HG03457 (cell line): Measurements from ENCODE around the gene CDYL2.
"Not testable (repeated sequence)": the region's sequence is repeated elsewhere in the genome, so short reads cannot be mapped to it uniquely, and the experiment has no call there.

Experiments
- ATAC-seq: cut with Tn5 transposase; IDR thresholded peaks from one replicate; pipeline ENCODE4 v1.9.1; 2021; ENCODE audit warnings: moderate number of reproducible peaks; ENCODE audit not compliant: unreplicated experiment

Gene CDYL2

GRCh38 chr16:80812593-80812992 lies 8.2 kb upstream of the CDYL2 start:
- ATAC-seq, result no peak

- ATAC-seq, result no peak
These were observed 5.0 kb upstream of the CDYL2 start for GRCh38 chr16:80809366-80809765.

- ATAC-seq, result no peak
These were observed 3.5 kb upstream of the CDYL2 start for GRCh38 chr16:80807906-80808305.

GRCh38 chr16:80806927-80807340 lies 2.5 kb upstream of the CDYL2 start:
- ATAC-seq, result no peak

GRCh38 chr16:80806289-80806688 lies 1.9 kb upstream of the CDYL2 start:
- ATAC-seq, result no peak

- peak; percentile 20 for ATAC-seq
These were observed 307 bp downstream of the CDYL2 start for GRCh38 chr16:80804056-80804525.

- ATAC-seq, result no peak
These were observed 901 bp downstream of the CDYL2 start for GRCh38 chr16:80803339-80804055.

GRCh38 chr16:80802902-80803301 lies 1.5 kb downstream of the CDYL2 start:
- ATAC-seq, result no peak

GRCh38 chr16:80802138-80802537 lies 2.3 kb downstream of the CDYL2 start:
- no peak for ATAC-seq

- ATAC-seq, result no peak
These were observed 10.3 kb downstream of the CDYL2 start for GRCh38 chr16:80794071-80794470.

- ATAC-seq, result no peak
These were observed 12.4 kb downstream of the CDYL2 start for GRCh38 chr16:80792031-80792430.

- no peak for ATAC-seq
These were observed 13.0 kb downstream of the CDYL2 start for GRCh38 chr16:80791411-80791810.

GRCh38 chr16:80790751-80791150 lies 13.6 kb downstream of the CDYL2 start:
- no peak for ATAC-seq

- no peak for ATAC-seq
These were observed 16.4 kb downstream of the CDYL2 start for GRCh38 chr16:80788027-80788426.

- not testable (repeated sequence) for ATAC-seq
These were observed 17.8 kb downstream of the CDYL2 start for GRCh38 chr16:80786561-80786960.

- ATAC-seq, result no peak
These were observed 19.4 kb downstream of the CDYL2 start for GRCh38 chr16:80784951-80785350.

- ATAC-seq, result no peak
These were observed 25.7 kb downstream of the CDYL2 start for GRCh38 chr16:80778703-80779102.

- ATAC-seq, result no peak
These were observed 27.5 kb downstream of the CDYL2 start for GRCh38 chr16:80776856-80777255.

- no peak for ATAC-seq
These were observed 28.9 kb downstream of the CDYL2 start for GRCh38 chr16:80775450-80775849.

- ATAC-seq, result no peak
These were observed 37.6 kb downstream of the CDYL2 start for GRCh38 chr16:80766798-80767197.

GRCh38 chr16:80759419-80760162 lies 44.8 kb downstream of the CDYL2 start:
- ATAC-seq, result peak; percentile 74

GRCh38 chr16:80754476-80754875 lies 49.9 kb downstream of the CDYL2 start:
- no peak for ATAC-seq
